HG03066 (cell line): ENCODE measurements around the gene STAT5B.
"Not testable (repeated sequence)": the region's sequence is repeated elsewhere in the genome, so short reads cannot be mapped to it uniquely, and the experiment has no call there.

Experiments used
- ATAC-seq: cut with Tn5 transposase; IDR thresholded peaks from one replicate; pipeline ENCODE4 v1.9.1; 2021; ENCODE audit warnings: low read depth; ENCODE audit not compliant: unreplicated experiment

The STAT5B gene

GRCh38 chr17:42271006-42271778, 5.0 kb downstream of the STAT5B start:
- no peak for ATAC-seq

- no peak for ATAC-seq
Measured at GRCh38 chr17:42270596-42270995, 5.6 kb downstream of the STAT5B start.

- ATAC-seq: no peak
Measured at GRCh38 chr17:42270170-42270535, 6.0 kb downstream of the STAT5B start.

GRCh38 chr17:42268236-42268635, 8.0 kb downstream of the STAT5B start:
- ATAC-seq: no peak

GRCh38 chr17:42266918-42267766, 9.0 kb downstream of the STAT5B start:
- ATAC-seq: no peak

- ATAC-seq: no peak
Measured at GRCh38 chr17:42266462-42266861, 9.7 kb downstream of the STAT5B start.

- not testable (repeated sequence) for ATAC-seq
Measured at GRCh38 chr17:42264366-42264765, 11.8 kb downstream of the STAT5B start.

- ATAC-seq: no peak
Measured at GRCh38 chr17:42260318-42260717, 15.9 kb downstream of the STAT5B start.

GRCh38 chr17:42255445-42255844, 20.7 kb downstream of the STAT5B start:
- no peak for ATAC-seq

GRCh38 chr17:42253578-42253977, 22.6 kb downstream of the STAT5B start:
- no peak for ATAC-seq

- no peak for ATAC-seq
Measured at GRCh38 chr17:42252597-42253550, 23.3 kb downstream of the STAT5B start.

- no peak for ATAC-seq
Measured at GRCh38 chr17:42251115-42251514, 25.1 kb downstream of the STAT5B start.

GRCh38 chr17:42249681-42250446, 26.3 kb downstream of the STAT5B start:
- no peak for ATAC-seq

- ATAC-seq: peak; percentile 76
Measured at GRCh38 chr17:42248351-42249179, 27.6 kb downstream of the STAT5B start.

- ATAC-seq: no peak
Measured at GRCh38 chr17:42247734-42248133, 28.5 kb downstream of the STAT5B start.

GRCh38 chr17:42246515-42246914, 29.7 kb downstream of the STAT5B start:
- ATAC-seq: no peak

GRCh38 chr17:42245183-42245582, 31.0 kb downstream of the STAT5B start:
- ATAC-seq: not testable (repeated sequence)

GRCh38 chr17:42244116-42244515, 32.1 kb downstream of the STAT5B start:
- not testable (repeated sequence) for ATAC-seq

GRCh38 chr17:42243493-42243982, 32.7 kb downstream of the STAT5B start:
- no peak for ATAC-seq
